Jurkat, Clone E6-1 (cell line): ENCODE measurements around the gene RGP1. TPM values are rescaled to one million over a fixed set of nuclear protein-coding genes. Genes with fewer than 3 reads are reported as not detected.

Experiments used
- DNase-seq: peaks from one replicate; pipeline ENCODE4 v3.0.0-alpha.2; 2011; ENCODE audit warnings: low read depth, low spot score
- H3K4me3 ChIP-seq: 2 replicates; pipeline ENCODE4 v1.5.1; 2011; ENCODE audit warnings: mild to moderate bottlenecking, low read length, control low read depth, moderate library complexity
- polyA plus RNA-seq: library from polyadenylated mRNA; unstranded; fragments of >200 nt; gene quantifications from one replicate; pipeline ENCODE4 v1.2.1, GENCODE V29; 2012; ENCODE audit warnings: missing spikeins; ENCODE audit not compliant: insufficient read length, insufficient read depth

The RGP1 gene, protein sequence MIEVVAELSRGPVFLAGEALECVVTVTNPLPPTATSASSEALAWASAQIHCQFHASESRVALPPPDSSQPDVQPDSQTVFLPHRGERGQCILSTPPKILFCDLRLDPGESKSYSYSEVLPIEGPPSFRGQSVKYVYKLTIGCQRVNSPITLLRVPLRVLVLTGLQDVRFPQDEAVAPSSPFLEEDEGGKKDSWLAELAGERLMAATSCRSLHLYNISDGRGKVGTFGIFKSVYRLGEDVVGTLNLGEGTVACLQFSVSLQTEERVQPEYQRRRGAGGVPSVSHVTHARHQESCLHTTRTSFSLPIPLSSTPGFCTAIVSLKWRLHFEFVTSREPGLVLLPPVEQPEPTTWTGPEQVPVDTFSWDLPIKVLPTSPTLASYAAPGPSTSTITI
- polyA plus RNA-seq = 11.4 TPM

DNA sequence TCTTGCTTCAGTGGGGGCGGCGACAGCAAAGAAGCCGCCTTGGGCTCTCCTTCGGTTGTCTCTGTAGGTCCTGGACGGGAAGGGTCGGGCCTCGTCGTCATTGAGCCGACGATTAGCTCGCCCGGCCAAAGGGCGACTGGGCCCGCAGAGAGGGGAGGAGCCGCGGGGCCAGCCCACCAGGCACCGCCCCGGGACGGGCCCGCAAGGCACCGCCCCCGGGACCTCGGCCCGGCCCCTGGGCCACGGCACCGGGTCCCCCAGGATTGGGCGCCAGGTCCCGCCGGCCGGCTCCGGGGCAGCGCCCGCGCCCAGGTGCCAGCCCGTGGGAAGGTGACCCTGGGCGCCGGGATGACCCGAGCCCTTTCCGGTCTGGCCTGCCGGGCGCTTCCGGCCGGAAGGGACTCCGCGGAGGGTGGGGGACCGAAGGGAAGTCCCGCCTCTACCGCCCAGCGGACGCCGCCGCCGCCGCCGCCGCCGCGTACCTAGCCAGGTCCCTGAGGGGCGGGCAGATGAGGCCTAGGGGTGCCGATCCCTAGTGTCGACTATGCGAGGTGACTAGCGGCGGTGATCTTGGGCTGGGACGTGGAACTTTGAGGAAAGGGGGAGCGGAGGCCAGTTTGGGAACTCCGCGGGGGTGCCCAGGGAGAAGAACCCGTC lies at the start of gene RGP1, which contains the start of gene GBA2:
Gene RGP1, plus strand, starts transcription at position 430 of the 657 bp plus-strand sequence. CDS start 469 bp downstream, outside the sequence.
Gene GBA2, minus strand, starts transcription at position 371 of the 657 bp plus-strand sequence. CDS start 524 bp downstream, outside the sequence.
- peak within 1 kb of the TSS; percentile 76 for H3K4me3 ChIP-seq
- no peak for DNase-seq

DNA sequence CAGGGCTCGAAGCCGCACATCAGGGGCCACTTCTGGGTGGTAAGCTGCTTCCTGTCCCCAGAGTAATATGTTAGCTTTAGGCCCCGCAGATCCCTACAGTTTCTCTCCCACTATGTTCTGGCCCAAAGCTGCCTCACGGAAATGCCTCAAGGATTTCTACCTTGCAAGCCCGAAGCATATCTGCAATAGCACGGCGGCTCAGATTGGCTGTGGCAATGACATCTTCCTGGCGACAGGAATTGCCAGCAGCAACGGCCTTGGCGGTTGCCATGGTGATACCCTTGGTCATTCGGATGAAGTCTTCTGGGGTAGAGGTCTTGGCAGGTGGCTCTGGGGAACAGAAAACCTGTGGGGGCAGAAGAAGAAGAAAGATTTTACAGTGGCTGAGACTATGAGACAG lies 49.1 kb upstream of the RGP1 start:
- DNase-seq = no peak
- H3K4me3 ChIP-seq = no peak overlapping the region

DNA sequence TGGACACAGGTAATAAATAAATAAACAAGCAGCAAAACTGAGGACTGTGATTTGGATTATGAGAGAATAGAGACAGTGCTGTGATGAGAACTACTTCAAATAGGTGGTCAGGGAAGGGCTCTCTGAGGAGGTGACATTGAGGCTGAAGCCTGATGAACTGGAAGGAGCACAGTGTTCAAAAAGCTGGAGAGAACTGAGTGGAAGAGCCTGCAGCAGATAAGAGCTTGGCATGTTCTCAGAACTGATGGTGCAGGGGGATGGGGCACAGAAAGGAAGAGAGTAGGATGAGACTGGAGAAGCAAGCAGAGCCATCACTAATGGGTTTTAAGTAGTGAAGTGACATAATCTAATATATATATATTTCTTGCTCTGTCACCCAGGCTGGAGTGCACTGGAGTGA lies 48.1 kb upstream of the RGP1 start:
- no peak for DNase-seq
- H3K4me3 ChIP-seq = no peak overlapping the region

DNA sequence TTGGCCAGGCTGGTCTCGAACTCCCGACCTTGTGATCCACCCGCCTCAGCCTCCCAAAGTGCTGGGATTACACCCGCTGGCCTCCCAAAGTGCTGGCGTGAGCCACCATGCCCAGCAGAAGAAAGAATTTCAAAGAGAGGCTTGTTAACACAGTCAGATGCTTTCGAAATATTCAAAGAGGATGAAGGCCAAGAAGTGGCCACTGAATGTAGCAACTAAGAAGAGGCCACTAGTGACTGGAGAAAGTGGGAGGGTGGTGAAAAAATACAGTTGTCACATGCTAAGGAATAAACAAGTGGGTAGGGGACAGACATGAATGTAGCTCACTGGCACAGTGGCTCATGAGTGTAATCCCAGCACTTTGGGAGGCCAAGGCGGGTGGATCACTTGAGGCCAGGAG lies 46.4 kb upstream of the RGP1 start:
- H3K4me3 ChIP-seq = no peak overlapping the region
- no peak for DNase-seq

DNA sequence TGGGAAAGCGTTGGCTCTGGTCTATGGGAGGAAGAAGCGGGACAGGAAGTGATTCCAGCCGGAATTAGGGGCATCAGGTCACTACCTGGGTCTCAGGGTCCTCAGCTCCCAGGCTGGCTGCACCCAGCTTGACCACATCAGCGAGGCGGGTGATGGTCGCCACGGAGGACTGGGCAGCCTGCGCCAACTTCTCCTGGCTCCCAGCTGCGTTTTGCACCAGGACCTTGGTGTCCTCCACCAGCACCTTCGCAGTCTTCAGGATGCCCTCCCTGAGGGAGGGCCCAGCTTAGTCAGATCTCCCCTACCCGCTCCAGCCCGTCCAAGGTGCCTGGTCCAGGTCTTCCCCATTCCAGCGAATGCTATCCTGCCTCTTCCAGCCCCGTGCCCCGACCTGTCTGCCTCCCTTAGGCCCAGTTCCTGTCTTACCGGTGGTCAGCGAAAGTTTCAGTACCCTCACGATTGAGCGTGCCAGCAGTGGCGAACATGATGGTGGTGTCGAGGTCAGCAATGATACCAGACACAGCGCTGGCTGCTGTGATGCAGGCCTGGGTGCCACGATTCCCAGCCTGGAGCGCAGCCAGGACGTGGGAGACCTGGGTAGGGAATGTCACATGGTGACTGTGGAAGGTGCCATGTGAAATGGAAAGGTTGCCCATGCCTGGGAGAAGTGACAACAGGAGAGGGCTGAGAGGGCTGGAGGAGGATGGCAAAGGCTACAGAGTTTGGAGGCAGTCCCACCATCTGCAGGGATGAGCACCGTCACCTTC lies 45.0 kb upstream of the RGP1 start:
- DNase-seq = no peak
- H3K4me3 ChIP-seq = no peak overlapping the region

DNA sequence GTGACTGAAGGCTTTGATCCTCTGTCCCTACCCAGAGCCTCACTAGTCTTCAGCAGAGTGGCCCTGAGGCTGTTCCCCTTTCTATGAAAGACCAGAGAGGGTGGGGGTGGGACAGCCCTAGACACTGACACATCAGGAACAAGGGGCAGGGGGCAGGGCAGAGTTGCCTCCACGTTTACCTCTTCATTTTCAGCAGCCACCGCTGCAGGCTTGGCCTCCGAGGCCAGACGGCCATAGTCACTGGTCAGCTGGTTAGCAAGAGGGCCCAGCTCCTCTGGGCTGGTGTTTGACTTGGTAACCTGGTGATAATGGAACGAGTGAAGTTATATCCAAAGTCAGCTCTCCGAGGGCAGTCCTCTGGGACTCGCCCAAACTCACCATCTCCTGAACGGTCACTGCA lies 43.7 kb upstream of the RGP1 start:
- H3K4me3 ChIP-seq = no peak overlapping the region

DNA sequence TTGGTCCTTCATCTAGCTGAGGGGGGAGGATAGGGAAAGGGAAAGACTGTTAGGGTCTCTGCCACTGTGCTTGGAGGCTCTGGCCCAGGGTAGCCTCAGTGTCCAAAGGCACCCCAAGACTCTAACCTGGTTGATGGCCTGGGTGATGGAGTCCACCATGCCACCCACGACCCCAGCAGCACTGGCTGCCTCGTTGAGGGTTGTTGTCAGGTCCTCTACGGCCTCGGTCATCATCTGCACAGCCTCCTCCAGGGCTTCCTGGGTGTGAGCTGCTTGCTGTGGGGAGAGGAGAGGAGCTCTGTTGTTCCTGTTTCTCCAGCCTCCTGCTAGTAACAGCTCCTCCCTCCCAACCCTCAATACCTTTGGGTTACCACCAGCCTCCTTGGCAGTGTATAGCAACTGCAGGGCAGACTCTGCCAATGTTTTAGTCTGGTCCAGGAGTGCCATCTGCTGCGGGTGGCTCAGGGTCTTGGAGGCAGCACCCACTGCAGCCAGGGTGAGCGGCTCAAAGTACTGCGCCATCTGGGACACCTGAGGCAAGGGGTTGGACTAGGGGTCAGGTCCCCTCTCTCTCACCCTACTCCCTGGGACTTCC lies 43.2 kb upstream of the RGP1 start:
- no peak overlapping the region for H3K4me3 ChIP-seq

More for the DNA sequence above, 43.7 kb upstream of the RGP1 start:
- DNase-seq = no peak

DNA sequence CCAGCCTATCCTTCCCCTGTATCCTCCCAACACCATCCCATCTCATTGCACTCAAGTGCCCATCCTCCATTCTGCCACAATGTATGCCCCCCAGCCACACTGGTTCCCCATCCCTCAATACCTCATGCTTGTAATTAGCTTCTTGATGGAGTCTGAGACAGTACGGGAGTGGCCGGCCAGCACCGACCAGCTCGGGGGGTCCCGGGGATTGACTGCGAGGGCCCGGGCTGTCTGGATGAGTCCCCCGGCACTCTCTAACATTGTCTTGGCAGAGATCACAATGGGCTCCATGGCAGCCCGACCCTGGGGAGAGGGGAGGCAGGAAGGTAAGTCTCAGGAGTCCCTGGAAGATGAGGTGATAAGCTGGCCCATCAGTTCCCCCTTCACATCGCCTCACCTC lies 42.1 kb upstream of the RGP1 start:
- DNase-seq = no peak
- H3K4me3 ChIP-seq = no peak overlapping the region

More for the DNA sequence above, 43.2 kb upstream of the RGP1 start:
- no peak for DNase-seq

DNA sequence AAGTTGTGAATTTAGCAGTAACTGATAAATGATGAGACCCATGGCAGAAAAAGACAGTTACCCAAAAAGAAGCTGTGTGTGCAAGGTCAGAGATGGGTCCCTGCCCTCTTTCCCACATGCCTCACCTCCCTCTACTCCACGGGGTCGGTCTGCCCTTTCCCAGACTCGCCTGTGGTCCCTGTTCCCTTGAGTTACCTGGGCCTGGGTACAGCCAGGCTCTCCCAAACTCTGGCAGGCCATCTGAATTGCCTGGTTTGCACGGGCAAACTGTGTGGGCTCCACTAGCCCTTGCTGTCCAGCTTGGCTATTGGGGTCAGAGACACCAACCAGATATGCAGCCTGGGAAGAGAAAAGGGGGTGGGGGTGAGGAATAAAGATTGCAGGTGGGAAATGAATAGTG lies 40.9 kb upstream of the RGP1 start:
- DNase-seq = no peak
- no peak overlapping the region for H3K4me3 ChIP-seq

DNA sequence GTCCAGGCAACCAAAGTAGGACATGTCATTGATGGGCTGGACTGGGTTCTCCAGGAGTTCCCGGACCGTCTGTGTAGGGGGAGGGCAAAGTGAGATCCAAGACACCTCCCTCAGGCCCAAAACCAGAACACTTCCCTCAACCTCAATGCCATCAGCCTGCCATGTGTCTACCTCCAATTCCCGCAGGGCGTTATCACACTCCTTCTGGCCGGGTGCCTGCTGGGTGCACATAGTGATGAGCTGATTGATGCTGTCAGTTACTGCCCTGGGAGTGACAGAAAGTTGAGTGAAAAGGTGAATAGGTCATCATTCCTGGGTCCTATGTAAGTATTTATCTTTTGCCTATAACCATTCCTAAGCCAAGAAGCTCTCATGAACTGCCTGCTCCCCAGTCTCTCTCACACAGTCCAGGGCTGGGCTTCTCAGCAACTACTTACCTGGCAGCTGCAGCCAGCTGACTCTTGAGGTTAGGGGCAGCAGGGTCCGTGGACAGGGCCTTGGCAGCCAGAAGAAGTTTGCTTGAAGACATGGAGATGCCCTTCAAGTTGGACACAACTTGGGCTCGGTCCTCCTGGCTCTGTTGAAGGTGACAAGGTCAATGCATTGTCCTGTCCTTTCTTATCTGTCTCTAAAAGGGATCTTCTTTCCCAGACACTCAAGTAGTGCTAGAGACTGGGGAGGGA lies 38.1 kb upstream of the RGP1 start:
- DNase-seq = no peak
- H3K4me3 ChIP-seq = no peak overlapping the region

DNA sequence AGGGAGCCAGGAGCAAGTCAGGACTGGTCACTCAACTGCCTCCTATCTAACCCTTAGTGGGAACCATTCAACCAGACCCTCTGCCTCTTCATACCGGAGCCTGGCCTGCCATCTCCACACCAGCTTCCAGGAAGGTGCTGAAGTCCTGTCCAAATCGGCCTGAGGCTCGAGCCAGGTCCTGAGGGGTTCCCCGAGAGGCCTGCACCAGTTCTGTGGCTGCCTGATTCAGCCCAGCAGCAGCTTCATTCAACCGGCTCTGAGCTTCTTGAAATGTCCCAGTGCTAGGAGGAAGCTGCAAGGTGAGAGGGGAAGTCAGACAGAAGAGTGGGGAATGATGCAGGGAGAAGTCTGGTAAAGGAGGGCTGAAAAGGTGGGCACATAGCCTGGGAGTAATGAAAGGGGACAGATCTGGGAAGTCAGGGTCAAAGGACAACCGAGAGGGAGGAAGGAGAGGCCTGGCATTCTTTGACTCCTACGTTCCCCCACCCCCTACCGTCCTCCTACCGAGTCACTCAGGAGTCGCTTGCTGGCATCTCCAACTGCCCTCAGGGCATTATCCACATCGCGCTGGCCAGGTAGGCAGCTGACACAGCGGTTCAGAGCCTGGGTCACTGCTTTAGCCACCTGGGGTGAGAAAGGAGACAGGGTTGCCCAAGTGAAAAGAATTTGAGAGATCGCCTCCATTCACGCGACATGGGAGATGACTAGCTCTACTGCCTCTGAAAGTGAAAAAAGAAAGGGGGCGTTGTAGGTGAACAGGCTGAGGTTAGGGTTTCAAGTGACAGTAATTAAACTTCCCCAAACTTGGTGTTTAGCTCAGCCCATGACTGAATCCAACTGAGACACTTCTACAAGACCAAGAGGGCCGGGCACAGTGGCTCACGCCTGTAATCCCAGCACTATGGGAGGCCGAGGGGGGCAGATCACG lies 37.3 kb upstream of the RGP1 start:
- DNase-seq = no peak

DNA sequence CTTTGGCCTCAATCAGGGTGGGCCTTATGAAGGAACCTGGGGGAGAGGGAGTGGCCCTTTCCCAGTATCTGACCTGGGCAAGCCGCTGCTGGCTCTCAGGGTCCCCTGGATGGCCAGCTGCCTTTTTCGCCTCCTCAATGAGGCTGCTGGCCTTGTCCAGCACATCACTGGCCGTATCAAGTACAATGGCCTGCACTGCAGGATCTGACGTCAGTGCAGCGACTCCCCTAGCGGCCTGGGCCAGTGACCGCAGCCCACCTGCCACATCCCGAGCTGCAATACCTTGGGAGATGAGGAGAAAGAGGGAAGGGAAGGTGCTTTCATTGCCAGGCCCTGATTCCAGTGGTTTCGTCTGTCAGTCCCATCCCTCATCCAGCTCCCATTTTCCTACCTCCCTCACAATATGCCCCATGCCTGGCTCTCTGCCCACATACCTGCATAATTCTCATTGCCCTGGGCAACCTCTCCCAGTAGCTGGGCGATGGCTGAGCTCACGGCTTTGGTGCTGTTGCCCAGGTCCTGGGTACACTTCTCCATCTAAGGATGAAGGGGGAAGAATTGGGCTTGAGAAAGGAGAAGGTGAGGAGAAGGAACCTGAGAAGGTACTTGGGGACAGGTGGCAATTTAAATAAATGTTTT lies 36.2 kb upstream of the RGP1 start:
- DNase-seq = no peak
- no peak overlapping the region for H3K4me3 ChIP-seq

More for the DNA sequence above, 37.3 kb upstream of the RGP1 start:
- H3K4me3 ChIP-seq = no peak overlapping the region

DNA sequence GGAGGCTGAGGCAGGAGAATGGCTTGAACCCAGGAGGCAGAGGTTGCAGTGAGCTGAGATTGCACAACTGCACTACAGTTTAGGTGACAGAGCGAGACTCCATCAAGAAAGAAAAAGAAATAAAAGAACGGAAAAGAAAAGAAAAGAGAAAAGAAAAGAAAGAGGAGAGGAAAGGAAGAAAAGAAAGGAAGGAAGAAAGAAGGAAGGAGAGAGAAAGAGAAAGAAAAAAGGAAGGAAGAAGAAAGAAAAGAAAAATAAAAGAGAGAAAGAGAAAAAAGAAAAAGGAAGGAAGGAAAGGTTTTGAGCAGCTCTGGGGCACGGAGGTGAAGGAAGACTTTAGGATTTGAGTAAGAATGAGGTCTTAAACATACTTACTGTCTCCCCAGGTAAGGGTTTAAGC lies 35.5 kb upstream of the RGP1 start:
- H3K4me3 ChIP-seq = no peak overlapping the region
- no peak for DNase-seq

DNA sequence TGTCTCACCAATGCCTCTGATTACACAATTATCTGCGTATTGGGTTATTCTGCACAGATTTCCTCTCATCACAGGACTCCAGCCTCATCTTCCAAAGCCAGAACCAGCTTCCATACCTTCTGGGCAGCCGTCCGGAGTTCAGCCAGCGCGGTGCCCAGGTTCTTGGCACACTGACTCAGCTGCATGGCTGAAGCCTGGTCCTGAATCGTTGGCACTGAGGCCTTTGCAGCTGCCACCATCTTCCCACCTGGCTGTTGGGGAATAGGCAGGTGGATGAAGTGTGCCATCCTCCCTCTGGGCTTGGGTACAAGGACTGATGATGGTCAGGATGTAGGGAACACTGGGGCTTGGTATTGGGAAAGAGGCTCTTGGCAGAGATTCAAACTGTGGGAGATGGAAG lies 35.0 kb upstream of the RGP1 start:
- H3K4me3 ChIP-seq = no peak overlapping the region

DNA sequence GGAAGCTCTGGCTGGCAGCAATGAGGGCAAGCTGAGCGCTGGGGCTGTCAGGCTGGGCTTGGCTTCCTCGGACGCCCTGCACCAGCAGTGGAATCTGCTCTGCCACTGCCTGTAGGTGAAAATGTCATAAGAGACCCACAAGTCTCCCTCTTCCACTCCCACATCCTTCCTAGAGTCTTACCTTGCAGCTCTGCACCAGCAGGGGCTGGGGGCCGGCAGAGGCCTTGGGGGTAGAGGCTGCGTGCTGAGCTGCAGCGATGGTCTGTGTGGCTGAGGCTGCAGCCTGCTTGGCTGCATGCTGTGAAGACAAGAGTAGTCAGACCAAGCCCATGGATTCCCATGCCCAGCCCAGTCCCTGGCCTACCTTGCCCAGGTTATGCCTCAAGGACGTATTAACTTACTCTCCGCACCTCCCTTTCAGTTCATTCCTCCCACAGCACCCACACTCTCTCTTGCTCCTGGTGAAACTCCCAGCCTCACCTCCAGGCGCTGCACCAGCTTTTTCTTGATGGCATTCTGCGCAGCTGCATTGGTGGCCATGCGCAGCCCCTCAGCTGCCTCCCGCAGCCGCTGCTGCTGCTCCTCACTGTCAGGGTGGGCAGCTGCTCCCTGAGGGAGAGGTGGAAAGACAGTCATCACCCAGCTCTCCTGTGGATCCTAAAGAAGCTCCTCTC lies 34.4 kb upstream of the RGP1 start:
- H3K4me3 ChIP-seq = no peak overlapping the region
- no peak for DNase-seq

More for the DNA sequence above, 35.0 kb upstream of the RGP1 start:
- DNase-seq = no peak

DNA sequence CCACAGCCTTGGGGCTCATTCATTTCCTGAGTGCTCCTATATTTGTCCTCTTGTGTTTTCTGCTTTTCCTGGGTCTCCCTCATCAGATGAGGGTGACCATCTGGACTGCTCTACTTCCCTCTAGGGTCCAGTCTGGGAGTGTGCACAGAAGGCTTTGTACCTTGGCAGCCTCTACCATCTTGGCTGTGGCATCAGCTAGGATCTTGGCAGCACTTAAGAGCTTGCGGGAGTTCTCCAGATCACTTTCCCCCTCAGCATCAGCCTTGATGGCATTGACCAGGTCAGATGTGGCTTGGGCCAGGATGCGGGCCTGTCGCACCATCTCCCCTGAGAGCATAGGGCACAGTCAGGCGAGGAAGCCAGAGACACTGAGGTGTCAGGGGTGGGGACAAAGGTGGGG lies 32.9 kb upstream of the RGP1 start:
- H3K4me3 ChIP-seq = no peak overlapping the region
- no peak for DNase-seq
